ENCODE results near the gene MARCO. TPM values are rescaled to one million over a fixed set of nuclear protein-coding genes. Genes with fewer than 3 reads are reported as not detected.
A peak's percentile ranks its signal among the peaks of the same experiment; 100 is the strongest.

Gene MARCO
- total and polyA plus RNA-seq, 3 donors from 2014 or later: 0.55 to 16.0 (median 0.74) TPM

- H3K27me3 ChIP-seq: no peaks in the 10 kb centered on the region
- 65 to 75% methylated on average over 6 of the region's 6 CpGs for WGBS, 2 donors
- no peak for TF ChIP-seq POLR2A (IDR thresholded peaks at IDR 0.05)
- TF ChIP-seq, protein P1, sequence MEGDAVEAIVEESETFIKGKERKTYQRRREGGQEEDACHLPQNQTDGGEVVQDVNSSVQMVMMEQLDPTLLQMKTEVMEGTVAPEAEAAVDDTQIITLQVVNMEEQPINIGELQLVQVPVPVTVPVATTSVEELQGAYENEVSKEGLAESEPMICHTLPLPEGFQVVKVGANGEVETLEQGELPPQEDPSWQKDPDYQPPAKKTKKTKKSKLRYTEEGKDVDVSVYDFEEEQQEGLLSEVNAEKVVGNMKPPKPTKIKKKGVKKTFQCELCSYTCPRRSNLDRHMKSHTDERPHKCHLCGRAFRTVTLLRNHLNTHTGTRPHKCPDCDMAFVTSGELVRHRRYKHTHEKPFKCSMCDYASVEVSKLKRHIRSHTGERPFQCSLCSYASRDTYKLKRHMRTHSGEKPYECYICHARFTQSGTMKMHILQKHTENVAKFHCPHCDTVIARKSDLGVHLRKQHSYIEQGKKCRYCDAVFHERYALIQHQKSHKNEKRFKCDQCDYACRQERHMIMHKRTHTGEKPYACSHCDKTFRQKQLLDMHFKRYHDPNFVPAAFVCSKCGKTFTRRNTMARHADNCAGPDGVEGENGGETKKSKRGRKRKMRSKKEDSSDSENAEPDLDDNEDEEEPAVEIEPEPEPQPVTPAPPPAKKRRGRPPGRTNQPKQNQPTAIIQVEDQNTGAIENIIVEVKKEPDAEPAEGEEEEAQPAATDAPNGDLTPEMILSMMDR (IDR thresholded peaks at IDR 0.05): no peak
- H3K9me3 ChIP-seq: no peaks in the 10 kb centered on the region
- H3K4me3 ChIP-seq: no peak overlapping the region
- no peak overlapping the region for H3K27ac ChIP-seq
- no peaks in the 10 kb centered on the region for H3K36me3 ChIP-seq (ENCODE audit: low read depth, missing control alignments)
- intact Hi-C loops (cut with DNase I; ENCODE audit: low total_unique reads): no loop called here
- no peaks in the 10 kb centered on the region for H3K4me1 ChIP-seq
- no peak for DNase-seq
These were observed 5.1 kb upstream of the MARCO start for GRCh38 chr2:118936936-118937335.

DNA sequence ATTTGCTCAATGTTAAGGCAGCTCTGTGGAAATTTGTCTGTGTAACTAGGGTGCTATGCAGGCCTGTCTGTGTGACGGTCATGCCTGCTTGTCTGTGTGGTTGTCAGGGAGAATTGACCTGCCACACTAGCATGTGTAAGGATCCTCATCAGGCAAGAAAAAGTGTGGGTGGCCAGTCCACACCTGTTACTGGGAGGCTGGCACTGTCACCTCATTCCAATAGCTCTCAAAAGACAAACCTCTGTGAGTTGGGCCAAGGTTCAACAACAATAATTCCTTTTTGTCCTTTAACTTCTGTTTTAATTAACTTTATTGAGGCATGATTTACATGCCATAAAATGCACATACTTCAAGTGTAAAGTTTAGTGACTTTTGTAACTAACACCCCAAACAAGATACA lies 4.2 kb upstream of the MARCO start:
- Histone ChIP-seq H3K27me3 (no peaks in the 10 kb centered on the region), H3K9me3 (no peaks in the 10 kb centered on the region), H3K27ac (no peak overlapping the region), H3K4me3 (no peak overlapping the region), H3K36me3 (ENCODE audit: low read depth, missing control alignments) (no peaks in the 10 kb centered on the region), H3K4me1 (no peaks in the 10 kb centered on the region)
- WGBS, 2 donors: 77 to 89% methylated on average over 1 of the region's 1 CpG
- TF ChIP-seq, protein P1 (IDR thresholded peaks at IDR 0.05): no peak
- TF ChIP-seq POLR2A (IDR thresholded peaks at IDR 0.05): no peak
- intact Hi-C loops (cut with DNase I; ENCODE audit: low total_unique reads): no loop called here
- DNase-seq: no peak

DNA sequence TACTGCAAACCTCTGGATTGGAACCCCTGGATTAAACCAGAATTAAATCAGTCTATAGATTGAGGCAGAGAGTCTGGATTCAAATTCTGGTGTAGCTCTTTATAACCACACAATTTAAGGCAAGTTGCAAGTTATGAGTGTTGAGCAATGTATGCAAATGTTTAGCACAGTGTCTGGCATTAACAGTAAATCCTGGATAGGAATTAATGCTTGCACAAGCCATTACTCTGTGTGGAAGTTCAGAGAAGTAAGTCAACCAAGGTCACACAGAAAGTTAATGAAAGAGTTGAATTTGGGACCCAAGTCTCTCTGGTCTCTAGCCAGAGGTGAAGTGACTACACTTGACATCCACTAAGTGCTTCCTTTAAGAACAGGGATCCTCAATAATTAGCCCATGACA lies 2.0 kb upstream of the MARCO start:
- TF ChIP-seq, protein P1 (IDR thresholded peaks at IDR 0.05): no peak
- no peak for TF ChIP-seq POLR2A (IDR thresholded peaks at IDR 0.05)
- no peaks in the 10 kb centered on the region for H3K9me3 ChIP-seq
- no peaks in the 10 kb centered on the region for H3K4me1 ChIP-seq
- no peaks in the 10 kb centered on the region for H3K36me3 ChIP-seq (ENCODE audit: low read depth, missing control alignments)
- no peak overlapping the region for H3K27ac ChIP-seq
- H3K27me3 ChIP-seq: no peaks in the 10 kb centered on the region
- intact Hi-C loops (cut with DNase I; ENCODE audit: low total_unique reads): no loop called here
- no peak for DNase-seq
- no peak overlapping the region for H3K4me3 ChIP-seq

DNA sequence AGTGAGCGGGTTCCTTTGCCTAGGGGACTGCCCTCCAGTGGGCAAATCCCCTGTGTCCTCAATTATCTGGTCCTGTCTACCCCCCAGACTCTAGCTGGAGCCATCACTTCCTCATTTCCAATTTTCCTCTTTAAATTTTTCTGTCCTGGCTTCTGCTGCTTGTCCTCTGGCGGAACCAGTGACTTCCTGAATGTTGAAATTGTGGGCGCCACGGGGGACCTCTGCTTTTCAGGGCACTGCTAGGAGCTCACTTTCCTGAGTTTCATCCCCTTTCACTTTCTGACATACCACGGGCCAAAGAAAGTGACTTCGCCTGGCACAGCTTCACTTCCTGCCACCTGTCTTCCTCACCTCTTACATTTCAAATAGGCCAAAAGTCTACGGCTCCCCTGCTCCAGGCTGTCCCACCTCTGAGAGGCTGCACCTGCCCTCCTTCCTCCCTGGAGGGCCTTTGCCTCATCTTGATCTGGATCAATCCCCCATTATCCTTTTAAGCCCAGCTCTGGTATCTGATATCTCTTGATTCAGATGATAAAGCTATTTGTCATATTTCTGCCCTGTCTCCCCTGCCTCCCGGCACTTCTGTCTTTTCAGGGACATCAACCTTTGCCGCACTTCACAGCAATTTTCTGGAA lies 1.4 kb upstream of the MARCO start:
- peak; percentile 26 for DNase-seq

More for the DNA sequence above, 1.4 kb upstream of the MARCO start:
- Histone ChIP-seq H3K4me3 (no peak overlapping the region), H3K36me3 (ENCODE audit: low read depth, missing control alignments) (no peaks in the 10 kb centered on the region), H3K27ac (no peak overlapping the region), H3K4me1 (no peaks in the 10 kb centered on the region), H3K27me3 (no peaks in the 10 kb centered on the region), H3K9me3 (no peaks in the 10 kb centered on the region)
- TF ChIP-seq, protein P1 (IDR thresholded peaks at IDR 0.05): no peak
- TF ChIP-seq POLR2A (IDR thresholded peaks at IDR 0.05): no peak
- intact Hi-C loops (cut with DNase I; ENCODE audit: low total_unique reads): no loop called here
- 83 to 87% methylated on average over 9 of the region's 9 CpGs for WGBS, 2 donors
